NCI-H510A (cell line): Measurements from ENCODE around the gene CMIP.
A peak's percentile ranks its signal among the peaks of the same experiment; 100 is the strongest.

ENCODE experiments used
- DNase-seq: peaks from one replicate; lab custom pipeline; 2025; lab: John Stamatoyannopoulos, UW

Gene CMIP

DNA sequence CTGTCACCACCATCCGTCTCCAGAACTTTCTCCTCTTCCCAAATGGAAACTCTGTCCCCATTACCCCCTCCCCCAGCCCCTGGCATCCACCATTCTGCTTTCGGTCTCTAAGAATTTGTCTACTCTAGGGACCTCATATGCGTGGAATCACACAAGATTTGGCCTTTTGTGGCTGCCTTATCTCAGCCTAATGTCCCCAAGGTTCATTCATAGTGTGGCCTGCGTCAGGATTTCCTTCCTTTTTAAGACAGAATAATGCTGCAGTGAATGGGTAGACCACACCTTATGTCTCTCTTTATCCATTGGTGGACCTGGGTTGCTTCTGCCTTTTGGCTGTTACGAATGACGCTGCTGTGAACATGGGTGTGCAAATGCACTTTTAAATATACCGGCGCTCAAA, 194.7 kb downstream of the CMIP start:
- DNase-seq: no peak

DNA sequence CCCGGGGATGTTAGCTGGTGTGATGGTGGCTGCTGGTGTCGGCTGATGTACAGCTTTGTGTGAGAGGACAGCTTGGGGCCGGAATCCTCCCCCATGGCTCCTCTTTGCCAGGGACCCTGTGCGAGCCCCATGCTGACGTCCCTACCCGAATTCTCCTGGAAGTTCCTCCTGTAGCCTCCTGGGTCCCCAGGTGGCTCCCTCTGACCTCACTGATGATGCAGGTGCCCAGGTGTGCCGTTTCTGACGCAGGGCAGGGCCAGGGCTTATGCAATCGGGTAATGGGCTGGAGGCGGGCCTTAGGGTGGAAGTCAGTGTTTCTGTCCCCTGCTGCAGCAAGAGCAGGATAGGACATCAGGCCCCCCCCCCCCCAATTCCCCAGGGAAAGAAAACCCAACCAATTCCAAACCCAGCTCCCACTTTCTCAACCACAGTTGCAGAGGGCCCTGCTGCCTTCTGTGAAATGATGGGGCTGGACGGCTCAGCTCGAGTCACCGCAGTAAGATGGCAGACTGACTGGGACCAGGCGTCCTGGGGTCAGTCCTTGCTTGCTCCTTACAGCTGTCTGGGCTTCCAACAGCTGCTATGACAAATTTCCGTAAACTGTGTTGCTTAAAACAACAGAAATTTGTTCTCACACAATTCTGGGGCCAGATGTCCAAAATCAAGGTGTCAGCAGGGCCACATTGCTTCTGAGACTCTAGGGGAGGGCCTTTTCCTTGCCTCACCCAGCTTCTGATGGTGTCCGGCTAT, 195.5 kb downstream of the CMIP start:
- peak; percentile 37 for DNase-seq

DNA sequence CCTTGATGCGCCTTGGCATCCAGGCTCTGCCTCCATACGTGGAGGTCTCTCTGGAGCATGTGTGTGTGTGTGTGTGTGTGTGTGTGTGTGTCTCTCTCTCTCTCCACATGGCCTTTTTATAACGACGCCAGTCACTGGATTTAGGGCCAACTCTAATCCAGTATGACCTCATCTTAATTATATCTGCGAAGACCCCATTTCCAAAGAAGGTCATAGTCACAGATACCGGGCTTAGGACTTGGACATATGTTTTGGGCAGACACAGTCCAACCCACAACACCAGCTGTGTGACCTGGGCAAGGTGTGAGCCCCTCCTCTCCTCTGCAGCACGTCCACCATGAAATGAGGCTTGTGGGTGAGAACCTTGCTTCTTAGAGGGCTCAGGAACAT, 196.1 kb downstream of the CMIP start:
- DNase-seq: no peak

DNA sequence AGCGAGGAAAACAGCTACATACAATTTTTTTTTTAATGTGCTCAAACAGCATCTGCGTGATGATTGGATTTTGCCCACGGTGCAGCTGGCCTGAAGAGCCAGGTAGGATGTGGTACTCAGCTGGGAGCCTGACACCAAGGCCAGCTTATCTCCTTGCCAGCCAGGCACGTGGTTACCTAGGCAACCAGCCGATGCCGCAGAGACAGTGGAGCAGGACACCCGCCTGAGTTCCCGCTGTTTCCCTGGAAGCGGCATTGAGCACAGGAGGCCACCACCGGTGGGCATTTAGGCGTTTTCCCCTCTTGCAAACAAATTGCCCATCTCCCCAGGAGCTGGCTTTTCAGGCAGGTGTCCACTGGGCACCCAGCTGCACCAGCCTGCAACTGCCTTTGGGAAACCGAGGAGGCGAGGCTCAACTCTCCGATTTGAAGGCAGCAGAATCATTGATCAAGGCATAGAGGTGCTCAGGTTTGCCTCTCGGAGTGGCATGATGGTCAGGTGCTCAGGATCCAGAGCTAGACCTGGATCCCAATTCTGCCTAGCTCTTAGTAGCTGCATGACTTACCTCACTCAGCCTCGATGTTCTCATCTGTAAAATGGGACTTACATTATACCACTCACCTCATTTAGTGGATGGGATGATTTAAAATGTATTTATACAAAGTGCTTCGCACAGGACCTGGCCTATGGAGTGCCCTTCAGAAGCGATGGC, 196.9 kb downstream of the CMIP start:
- peak; percentile 35 for DNase-seq

DNA sequence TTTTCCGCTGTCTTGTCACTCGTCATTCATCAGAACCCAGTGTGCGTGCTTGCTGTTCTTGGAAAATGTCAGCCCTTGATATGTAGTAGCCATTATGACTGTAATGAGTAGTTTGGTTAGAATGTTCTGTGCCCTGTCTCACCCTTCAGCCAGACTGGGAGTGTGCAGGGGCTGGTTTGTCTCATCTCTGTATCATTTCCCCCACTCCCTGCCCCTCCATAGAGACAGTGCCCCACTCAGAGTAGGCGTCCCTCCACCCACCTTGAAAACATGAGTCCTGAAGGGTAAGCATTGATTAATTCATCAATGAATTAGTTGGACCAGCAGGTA, 197.5 kb downstream of the CMIP start:
- no peak for DNase-seq

DNA sequence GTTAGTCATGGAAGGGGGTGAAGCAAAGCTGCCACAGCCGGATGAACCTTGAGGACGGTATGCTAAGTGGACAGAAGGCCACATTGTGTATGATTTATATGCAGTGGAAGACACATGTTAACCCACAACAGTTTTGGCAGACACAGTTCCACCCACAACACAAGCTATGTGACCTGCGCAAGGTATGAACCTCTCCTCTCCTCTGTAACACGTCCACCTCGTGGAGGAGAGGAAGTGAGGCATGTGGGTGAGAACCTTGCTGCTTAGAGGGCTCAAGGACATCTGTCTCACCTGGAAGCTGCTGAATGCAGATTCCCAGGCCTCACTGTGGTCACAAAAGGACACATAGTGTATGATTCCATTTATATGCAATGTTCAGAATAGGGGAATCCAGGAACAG, 198.3 kb downstream of the CMIP start:
- DNase-seq: no peak

DNA sequence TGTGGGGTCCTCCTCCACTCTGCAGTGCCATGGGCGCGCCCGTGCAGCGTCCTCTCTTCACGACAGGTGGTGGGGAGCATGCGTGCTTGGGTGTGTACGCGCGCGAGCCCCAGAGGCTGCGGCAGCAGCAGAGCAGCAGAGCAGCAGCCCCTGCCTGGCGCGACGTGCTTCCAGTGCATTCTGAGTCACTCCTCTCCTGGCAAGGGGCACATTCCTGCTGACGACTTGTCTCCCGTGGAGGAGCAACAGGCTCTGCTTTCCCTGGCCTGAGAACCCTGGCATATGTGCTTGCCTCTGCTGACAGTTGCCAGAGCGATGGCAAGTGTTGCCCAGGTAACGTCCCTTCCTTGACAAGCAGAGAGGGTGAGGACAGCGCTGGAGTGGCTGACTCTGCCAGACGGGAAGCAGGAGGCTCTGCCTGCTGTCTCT, 200.7 kb downstream of the CMIP start:
- DNase-seq: peak; percentile 79

DNA sequence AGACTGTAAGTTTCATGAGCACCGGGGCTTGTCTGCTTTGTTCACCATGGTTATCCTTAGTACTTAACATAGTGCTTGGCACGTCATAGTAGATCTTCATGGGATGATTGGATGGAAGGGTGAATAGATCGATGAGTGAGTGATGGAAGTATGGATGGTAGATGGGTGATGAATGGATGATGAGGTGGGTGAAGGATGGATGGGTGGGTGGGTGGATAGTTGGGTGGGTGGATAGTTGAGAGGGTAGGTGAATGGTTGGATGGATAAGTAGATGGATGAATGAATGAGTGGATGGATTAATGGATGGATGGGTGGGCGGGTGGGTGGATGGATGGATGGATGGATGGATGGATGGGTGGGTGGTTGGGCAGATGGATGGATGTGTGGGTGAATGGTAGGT, 201.3 kb downstream of the CMIP start:
- no peak for DNase-seq

DNA sequence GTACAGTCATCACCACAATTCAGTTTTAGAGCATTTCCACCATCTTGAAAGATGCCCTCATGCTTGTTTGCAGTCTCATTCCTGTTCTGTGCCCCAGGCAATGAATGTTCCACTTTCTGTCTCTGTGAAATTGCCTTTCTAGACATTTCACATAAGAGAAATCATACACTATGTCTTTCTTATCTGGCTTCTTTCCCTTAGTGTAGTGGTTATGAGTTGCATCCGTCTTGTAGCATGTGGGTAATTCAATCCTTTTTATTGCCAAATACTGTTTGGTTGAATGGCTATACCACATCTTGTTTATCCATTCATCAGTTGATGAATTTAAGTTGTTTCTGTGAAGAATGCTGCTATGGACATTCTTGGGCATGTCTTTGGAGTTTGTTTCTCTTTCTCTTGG, 202.0 kb downstream of the CMIP start:
- DNase-seq: no peak

DNA sequence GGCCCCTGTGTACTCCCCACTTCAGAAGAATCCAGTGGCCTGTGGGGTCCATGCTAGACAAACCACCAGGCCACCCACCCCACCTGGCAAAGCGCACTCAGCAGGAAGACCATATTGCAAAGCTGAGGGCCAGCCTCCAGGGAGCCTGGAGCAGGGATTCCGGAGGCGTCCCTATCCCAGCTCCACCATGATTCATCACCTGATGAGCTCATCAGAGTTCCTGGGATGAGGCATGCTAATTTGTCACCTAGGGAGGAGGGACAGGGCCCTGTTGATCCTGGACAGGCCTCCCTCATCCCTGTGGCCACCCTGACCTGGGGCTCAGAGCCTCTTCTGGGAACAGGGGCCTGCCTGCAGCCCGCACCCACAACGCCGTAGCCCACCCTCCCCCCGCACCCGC, 202.9 kb downstream of the CMIP start:
- DNase-seq: no peak

DNA sequence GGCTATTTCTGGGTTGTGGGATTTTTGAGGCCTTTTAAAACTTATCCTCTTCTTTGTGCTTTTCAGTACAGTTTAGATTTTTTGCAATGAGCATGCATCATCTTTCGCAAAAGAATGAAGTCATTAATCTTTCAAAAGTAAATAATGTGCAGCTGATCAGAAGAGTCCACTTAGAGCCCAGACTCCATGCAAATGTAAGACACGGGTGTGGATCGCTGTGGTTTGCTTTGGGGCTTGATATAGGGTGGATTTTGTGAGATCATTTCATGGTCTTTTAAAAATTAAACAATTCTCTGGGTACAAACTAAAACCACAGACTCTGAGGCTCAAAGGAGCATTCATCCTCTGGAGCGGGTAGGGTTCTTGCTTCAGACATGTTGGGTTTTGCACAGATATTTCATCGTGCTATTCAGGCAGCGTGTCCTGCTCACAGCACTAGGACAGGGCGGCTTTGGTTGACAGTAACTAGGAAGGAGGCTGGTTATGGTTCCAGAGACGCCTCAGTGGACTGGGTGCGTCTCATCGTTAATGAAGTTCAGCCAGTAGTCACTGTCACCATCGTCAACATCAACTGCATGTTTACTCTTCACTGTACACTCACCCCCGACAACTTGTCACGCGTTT, 205.1 kb downstream of the CMIP start:
- no peak for DNase-seq

DNA sequence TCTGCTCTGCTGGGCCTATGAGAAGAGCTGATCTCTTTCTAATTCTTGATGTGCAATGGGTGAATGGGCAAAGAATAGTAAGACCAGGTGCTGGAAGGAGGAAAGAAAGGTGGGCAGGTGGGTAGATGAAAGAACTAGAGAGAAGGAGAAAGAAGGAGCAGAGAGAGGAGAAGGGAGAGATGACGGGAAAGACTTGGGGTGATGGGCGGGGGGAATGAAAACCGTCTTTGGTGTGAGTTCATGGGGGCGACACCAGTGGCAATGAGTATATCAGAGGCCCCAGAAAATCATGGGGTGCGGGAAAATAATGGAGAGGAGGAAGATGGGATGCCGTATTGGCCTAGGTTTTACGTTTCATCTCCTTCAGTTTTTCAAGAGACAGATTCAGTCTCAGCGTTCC, 205.7 kb downstream of the CMIP start:
- DNase-seq: no peak

DNA sequence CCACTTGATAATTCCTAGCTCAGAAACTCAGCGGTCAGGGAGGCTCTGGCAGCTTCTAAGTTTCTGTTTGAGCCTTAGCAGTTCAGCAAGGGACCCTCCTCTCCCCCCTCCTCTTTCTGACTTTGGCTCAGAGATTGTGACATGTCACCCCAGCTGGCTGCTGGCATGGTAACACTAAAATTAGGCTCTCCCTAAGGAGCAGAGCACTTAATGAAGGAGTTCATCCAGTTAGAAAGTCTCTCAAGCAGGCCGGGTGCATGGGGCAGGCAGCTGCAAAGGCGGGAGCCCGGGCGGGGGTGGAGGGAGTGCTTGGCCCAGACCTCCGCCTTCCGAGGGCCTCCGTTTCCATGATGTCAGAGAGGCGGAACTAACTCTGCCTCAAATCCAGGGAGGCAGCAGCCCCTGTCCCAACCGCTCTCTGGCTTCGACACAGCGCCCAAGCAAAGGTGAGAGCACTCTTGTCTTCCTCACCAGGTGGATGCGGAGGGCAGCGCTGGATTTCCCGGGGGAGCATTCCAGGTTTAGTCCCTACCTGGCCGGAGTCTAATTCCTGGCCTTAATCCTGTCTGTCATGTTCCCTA, 206.5 kb downstream of the CMIP start:
- peak; percentile 37 for DNase-seq

DNA sequence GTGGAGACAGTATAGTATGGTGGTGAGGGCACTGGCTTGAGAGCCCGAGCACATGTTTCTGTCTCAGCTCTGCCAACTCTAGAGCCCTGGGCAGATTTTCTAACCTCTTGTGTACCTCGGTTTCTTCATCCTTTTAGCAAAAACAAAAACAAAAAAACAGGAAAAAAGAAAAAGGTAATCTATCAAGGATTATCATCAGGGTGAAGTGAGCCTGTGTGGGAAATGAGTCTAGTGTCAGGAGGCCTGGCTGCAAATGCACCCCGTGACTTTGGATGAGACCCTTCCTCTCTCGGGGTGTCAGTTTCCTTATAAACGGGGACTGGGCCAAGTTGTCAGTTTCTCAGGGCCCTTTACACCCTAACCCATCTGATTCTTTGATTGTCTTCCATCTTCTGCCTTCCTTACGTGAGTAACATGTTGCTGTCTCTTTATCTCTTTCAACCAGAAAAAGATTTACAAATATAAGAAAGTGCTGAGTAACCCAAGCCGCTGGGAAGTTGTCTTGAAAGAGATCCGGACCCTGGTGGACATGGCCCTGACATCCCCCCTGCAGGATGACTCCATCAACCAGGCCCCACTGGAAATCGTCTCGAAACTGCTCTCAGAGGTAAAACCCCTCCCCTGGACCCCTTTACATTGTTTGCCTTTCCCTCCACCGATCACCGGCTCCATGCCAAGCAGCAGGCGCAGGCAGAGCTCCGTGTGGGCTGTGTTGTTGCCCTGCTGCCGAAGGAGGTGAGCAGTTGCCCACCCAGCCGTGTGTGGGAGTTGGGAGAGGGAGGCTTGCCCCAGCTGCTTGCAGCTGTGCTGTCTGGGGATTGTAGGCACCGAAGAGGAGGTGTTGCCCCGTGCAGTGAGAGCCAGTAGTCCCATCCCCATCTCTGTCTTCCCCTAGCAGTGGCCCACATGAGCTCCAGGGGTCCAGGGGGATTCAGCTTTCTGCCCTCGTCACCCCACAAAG, 207.4 kb downstream of the CMIP start:
- DNase-seq: no peak

DNA sequence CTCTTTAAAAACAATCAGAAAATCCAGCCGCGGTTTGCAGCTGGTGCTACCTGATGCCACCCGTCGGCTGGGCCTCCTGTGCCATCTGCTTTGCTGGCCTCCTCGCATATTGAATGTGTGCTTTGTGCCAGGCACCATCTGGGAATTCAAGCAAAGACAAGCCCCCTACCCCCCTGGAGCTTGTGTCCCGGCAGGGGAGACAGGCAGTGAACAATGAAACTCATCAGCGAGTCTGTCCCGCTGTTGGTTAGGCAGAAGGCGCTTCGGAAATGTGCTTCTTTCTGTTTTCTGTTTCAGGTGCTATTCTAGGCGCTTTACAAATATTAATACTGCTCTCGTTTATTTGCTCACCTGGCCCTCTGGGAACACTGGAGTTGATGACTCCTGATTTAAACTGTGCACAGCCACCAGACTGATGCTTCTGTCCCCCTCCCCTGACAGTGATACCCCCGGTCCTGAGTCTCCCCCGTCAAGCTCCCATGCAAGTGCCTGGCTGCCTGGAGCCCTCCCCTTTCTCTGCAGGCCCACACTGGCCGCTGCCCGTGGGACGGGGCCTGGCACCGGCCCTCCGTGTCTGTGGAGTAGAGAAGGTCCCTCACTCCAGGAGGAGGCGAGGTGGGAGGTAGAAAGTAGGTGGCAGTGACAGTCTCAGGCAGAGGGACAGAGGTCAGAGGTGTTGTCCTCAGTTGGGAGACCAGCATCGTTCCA, 208.3 kb downstream of the CMIP start:
- DNase-seq: no peak

DNA sequence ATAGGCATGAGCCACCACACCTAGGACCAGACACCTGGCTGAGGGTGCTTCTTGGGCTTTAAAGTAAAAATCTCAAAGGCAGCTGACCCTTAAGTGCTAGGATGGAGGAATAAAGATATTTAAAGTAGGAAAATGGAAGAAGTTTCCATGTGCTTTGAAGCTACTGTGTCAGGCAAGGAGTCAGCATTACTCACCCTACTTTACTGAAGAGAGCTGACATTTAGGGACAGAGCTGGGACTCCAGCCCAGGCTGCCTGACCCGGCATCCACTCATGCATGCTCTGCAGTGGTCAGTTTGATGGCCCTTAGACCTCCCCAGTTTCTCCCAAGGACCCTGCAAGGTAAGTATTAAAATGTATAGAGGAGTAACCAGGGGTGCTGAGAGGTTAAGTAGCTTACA, 209.7 kb downstream of the CMIP start:
- DNase-seq: no peak

DNA sequence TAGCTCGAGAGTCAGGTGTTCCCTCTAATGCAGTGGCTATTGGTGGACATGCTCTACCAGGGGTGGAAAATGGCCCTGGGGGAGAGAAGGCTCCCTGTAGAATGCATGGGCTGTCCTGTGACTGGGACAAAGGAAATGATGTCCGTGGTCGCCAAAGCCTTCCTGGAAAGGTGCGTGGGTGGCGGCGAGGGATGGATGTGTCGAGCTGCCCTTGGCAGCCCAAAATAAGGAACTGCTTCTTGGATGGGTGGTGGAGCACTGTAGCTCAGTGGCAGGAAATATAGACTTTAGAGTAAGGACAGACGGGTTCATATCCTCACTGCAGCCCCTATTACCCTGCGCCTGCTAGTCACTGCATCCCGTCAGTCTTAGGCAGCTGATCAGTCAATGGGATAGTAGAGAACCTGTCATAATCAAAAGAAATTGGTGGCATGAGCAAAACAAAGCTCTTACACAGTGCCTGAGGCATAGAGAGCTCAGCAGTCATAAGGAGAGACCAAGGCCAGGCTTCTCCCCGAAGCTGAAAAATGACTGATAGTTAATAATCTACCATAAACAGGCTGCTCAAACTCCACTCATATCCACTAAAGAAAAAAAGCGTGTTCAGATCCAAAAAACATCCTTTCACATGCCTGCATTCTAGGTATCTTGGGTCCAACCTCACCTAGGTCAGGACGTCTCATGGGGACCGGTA, 211.0 kb downstream of the CMIP start:
- no peak for DNase-seq

DNA sequence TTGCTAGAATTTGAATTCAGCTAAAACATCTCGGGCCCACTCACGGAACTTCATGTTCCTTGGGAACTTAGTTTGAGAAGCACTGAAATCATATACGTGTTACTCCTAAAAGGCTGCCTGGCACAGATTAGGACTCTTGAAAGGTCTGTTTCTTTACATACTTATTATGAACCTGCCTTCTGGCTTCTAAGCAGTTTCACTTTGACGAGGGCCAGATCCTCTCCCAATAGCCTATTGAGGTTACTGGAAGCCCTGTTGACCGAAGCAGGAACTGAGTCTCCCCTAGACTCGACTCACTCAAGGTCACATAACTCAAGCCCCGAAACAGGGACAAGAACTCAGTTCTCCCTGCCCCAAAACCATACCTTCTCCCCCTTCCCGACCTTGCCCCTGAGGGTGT, 212.6 kb downstream of the CMIP start:
- no peak for DNase-seq

DNA sequence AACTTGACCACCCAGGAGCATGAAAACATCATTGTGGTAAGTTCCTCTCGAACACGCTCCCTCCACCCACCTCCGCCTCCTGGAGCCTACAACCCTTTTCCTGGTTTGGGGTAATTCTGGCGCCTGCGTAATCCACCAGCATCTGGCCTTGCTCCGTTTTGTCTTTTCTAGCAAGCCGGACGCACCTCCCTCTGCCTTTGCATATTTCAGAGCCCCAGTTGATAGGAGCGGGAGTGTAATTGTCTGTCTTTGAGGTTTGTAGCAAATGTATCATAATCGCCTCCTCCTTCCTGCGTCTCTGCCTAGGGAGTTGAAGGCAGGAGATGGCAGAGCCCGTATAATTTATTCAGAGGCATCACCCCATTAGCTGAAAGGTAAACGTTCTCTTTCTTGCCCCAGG, 213.2 kb downstream of the CMIP start:
- DNase-seq: no peak

DNA sequence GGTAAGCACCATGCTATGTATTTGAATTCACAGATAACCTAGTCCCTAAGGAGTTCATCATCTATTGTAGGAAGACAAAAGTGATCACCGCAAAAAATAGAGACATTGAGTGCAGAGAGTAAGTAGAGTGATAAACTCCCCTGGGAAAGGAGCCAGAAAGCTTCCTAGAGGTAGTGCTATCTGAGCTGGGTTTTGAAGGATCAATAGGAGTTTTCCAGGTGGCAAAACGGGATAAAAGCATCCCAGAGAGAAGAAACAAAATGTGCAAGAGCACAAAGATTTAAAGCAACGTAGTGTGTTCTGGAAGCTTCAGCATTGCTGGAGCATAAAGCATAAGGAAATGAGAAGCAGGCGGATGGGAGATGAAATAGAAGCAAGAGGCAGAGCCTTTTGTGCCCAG, 213.8 kb downstream of the CMIP start:
- DNase-seq: no peak

DNA sequence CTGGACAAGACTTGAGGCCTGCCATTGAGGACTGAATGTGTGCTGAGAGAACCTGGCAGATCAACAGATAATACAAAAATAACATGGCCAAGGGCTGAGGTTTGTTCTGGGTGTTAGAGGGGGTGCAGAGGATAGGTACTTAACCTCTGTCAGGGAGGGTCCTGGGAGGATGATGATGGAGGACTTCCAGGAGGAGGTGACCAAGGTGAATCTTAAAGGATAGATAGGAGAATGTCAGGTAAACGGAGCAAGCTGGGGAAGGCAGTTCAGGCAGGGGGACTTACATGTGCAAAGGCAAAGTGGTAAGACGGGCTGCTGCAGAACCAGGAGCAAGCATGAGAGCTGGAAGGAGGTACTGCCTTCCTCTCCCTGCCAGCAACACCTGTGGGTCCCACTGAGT, 214.6 kb downstream of the CMIP start:
- DNase-seq: no peak
